Gastrocnemius medialis (tissue), 4 donors: Measurements from ENCODE around the gene HSPB6. TPM values are rescaled to one million over a fixed set of nuclear protein-coding genes. Genes with fewer than 3 reads are reported as not detected.

Source experiments
- ATAC-seq, 2 donors: fragments of 150-250 bp; one replicate each; pipeline ENCODE4 v1.9.1; 2016
- DNase-seq, 2 donors: peaks; one replicate each; pipeline ENCODE4 v3.0.0-alpha.2; 2019
- H3K27ac ChIP-seq, 4 donors: fragments of 200-600 bp; sonication (generic); 1 replicate in 1 of 4; 2 replicates in 3 of 4; pipeline ENCODE4 v1.5.1; 2016 to 2018; ENCODE audit warnings: mild to moderate bottlenecking in 2 of 4, moderate library complexity in 1 of 4
- H3K27me3 ChIP-seq, 3 donors: fragments of 200-600 bp; sonication (generic) in 2 of 3; 1 replicate in 1 of 3; 2 replicates in 2 of 3; pipeline versions ENCODE4 v1.5.1 to v1.6.0; 2016 to 2019; ENCODE audit warnings: mild to moderate bottlenecking in 1 of 3, moderate library complexity in 1 of 3
- H3K36me3 ChIP-seq, 2 donors: fragments of 200-600 bp; sonication (generic) in 1 of 2; one replicate each; pipeline ENCODE4 v1.5.1; 2017 to 2018
- H3K4me1 ChIP-seq, 2 donors: fragments of 200-600 bp; sonication (generic) in 1 of 2; one replicate each; pipeline ENCODE4 v1.5.1; 2016 to 2017; ENCODE audit warnings: mild to moderate bottlenecking in 2 of 2
- H3K4me3 ChIP-seq, 4 donors: fragments of 200-600 bp; sonication (generic) in 3 of 4; 1 replicate in 1 of 4; 2 replicates in 3 of 4; pipeline ENCODE4 v1.5.1; 2016 to 2019; ENCODE audit warnings: mild to moderate bottlenecking in 2 of 4
- H3K9me3 ChIP-seq, 3 donors: fragments of 200-600 bp; sonication (generic) in 2 of 3; 1 replicate in 1 of 3; 2 replicates in 2 of 3; pipeline ENCODE4 v1.5.1; 2016 to 2019
- POLR2A ChIP-seq, 2 donors: fragments of 450-650 bp; IDR thresholded peaks; one replicate each; pipeline ENCODE4 v1.6.1; 2017; ENCODE audit warnings: antibody characterized with exemption in 2 of 2, mild to moderate bottlenecking in 2 of 2, moderate library complexity in 2 of 2
- in situ Hi-C, 4 donors: fragments of 200-750 bp; cut with MboI; loops; one replicate each; pipeline versions ENCODE4 v1.15.0 to v1.8.0; 2017; ENCODE audit warnings: low sequenced_read_pairs in 4 of 4
- intact Hi-C: fragments of 100-400 bp; cut with DNase I; formaldehyde crosslinking; loops from one replicate; pipeline ENCODE4 v1.15.1; 2023; ENCODE audit warnings: low total_unique reads
- total RNA-seq, 4 donors: library from RNA; depleted of rRNA; stranded (reverse); fragments of >200 nt; gene quantifications; one replicate each; pipeline versions ENCODE4 v1.1.0 to v1.2.3, GENCODE V29; 2016
- TF ChIP-seq, protein P1 (sequence below), 5 experiments: fragments of 450-650 bp in 3 of 5; fragments of 200-600 bp in 2 of 5; sonication (generic) in 2 of 5; IDR thresholded peaks in 4 of 5; conservative IDR thresholded peaks in 1 of 5; 1 replicate in 4 of 5; 2 replicates in 1 of 5; pipeline ENCODE4 v1.5.1; 2016 to 2019; ENCODE audit warnings: antibody characterized with exemption in 5 of 5, mild to moderate bottlenecking in 3 of 5, moderate library complexity in 3 of 5

The HSPB6 gene
- total RNA-seq, 4 donors from 2014 or later: 79.8 to 241 (median 139) TPM

DNA sequence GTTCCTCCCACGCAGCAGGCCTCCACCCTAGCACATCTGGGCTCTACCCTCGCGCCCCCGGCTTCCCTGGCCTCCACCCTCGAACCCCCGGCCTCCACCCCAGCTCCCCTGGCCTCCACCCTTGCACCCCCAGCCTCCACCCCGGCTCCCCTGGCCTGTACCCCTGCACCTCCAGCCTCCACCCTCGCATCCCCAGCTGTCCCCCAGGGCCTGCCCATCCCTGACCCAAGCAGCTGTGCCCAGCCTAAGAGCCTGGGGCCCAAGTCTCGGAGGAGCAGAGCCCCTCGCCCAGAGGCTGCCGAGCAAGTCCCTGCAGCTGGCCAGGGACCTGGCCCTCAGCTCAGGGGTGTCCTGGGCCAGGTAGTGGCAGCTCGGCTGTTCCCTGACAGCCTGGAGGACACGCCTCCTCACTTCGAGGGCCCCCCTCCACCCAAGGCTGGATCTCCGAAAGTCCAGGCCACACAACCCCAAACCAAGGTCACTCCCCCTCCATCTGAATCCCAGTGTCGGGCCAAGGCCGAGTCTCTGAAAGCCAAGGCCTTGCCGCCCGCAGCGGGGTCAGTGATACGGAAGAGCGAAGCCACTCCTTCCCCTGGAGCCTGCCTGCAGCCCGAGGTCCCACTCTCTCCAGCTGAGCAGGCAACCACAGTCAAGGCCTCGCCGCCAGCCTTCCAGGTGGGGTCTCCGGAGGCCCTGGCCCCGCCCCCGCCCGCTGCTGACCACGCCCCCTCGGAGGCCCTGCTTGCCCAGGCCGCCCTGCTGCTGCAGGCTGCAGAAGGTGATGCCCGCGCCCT lies 10.7 kb upstream of the HSPB6 start:
- TF ChIP-seq POLR2A (IDR thresholded peaks at IDR 0.05): no peak
- intact Hi-C loops: no loop called here
- Histone ChIP-seq H3K9me3 (no peaks in the 10 kb centered on the region), H3K36me3 (peaks cover 0 to 13% of the 10 kb centered on the region in 2 donors), H3K4me3 (no peak overlapping the region), H3K27ac (no peak overlapping the region), H3K27me3 (no peaks in the 10 kb centered on the region), H3K4me1 (no peaks in the 10 kb centered on the region)
- DNase-seq (no peak), ATAC-seq (no peak)
- in situ Hi-C loops: loop anchor here in 1 of 4 donors (25.0 kb wide), 1 partner anchor 370 kb away; the partner anchor contains the start of gene CAPNS1

GRCh38 chr19:35766571-35767104 lies 9.8 kb upstream of the HSPB6 start:
- Histone ChIP-seq H3K4me1 (no peaks in the 10 kb centered on the region), H3K27me3 (no peaks in the 10 kb centered on the region), H3K4me3 (no peak overlapping the region), H3K27ac (no peak overlapping the region), H3K36me3 (peaks cover 0 to 13% of the 10 kb centered on the region in 2 donors), H3K9me3 (no peaks in the 10 kb centered on the region)
- in situ Hi-C loops: loop anchor here in 1 of 4 donors (25.0 kb wide), 1 partner anchor 371 kb away; the partner anchor contains the start of gene CAPNS1
- intact Hi-C loops: no loop called here
- no peak for TF ChIP-seq POLR2A (IDR thresholded peaks at IDR 0.05)
- TF ChIP-seq, protein P1, sequence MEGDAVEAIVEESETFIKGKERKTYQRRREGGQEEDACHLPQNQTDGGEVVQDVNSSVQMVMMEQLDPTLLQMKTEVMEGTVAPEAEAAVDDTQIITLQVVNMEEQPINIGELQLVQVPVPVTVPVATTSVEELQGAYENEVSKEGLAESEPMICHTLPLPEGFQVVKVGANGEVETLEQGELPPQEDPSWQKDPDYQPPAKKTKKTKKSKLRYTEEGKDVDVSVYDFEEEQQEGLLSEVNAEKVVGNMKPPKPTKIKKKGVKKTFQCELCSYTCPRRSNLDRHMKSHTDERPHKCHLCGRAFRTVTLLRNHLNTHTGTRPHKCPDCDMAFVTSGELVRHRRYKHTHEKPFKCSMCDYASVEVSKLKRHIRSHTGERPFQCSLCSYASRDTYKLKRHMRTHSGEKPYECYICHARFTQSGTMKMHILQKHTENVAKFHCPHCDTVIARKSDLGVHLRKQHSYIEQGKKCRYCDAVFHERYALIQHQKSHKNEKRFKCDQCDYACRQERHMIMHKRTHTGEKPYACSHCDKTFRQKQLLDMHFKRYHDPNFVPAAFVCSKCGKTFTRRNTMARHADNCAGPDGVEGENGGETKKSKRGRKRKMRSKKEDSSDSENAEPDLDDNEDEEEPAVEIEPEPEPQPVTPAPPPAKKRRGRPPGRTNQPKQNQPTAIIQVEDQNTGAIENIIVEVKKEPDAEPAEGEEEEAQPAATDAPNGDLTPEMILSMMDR (IDR thresholded peaks at IDR 0.05 in 4 of 5, conservative IDR thresholded peaks at IDR 0.05 in 1 of 5): no peak
- DNase-seq: no peak
- no peak for ATAC-seq

- Histone ChIP-seq H3K9me3 (no peaks in the 10 kb centered on the region), H3K27me3 (no peaks in the 10 kb centered on the region), H3K4me3 (no peak overlapping the region), H3K36me3 (peaks cover 0 to 13% of the 10 kb centered on the region in 2 donors), H3K27ac (no peak overlapping the region), H3K4me1 (peaks cover 0 to 5% of the 10 kb centered on the region in 2 donors)
- DNase-seq (no peak), ATAC-seq (no peak)
- TF ChIP-seq POLR2A (IDR thresholded peaks at IDR 0.05): no peak
- TF ChIP-seq, protein P1 (IDR thresholded peaks at IDR 0.05 in 4 of 5, conservative IDR thresholded peaks at IDR 0.05 in 1 of 5): no peak
- intact Hi-C loops: no loop called here
- in situ Hi-C loops: loop anchor here in 1 of 4 donors (25.0 kb wide), 1 partner anchor 373 kb away; the partner anchor contains the start of gene CAPNS1
These were observed 7.8 kb upstream of the HSPB6 start for GRCh38 chr19:35764432-35765315.

DNA sequence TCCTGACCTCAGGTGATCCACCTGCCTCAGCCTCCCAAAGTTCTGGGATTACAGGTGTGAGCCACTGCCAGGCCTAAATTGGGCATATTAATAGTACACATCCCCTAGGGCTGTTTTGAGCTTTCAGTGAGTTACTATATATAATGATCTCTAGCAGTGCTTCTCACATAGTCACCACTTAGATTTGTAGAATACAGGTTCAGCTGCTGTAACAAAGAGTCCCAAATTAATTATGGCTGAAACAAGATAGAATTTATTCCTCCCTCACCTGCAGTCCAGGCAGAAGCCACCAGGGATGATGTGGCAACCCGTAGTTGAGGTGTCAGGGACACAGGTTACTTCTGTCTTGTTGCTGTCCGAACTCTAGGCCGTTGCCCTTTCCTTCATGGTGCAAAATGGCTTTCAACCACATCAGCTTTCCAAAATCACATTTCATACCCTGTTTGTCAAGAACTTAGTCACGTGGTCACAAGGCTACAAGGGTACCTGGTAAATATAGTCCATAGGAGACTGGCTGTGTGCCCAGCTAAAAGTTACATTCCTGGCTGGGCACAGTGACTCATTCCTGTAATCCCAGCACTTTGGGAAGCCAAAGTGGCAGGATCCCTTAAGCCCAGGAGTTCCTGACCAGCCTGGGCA lies 4.0 kb upstream of the HSPB6 start:
- no peak overlapping the region for H3K4me3 ChIP-seq
- H3K9me3 ChIP-seq: no peaks in the 10 kb centered on the region
- no peak overlapping the region for H3K27ac ChIP-seq
- ATAC-seq: no peak
- no peaks in the 10 kb centered on the region for H3K27me3 ChIP-seq
- intact Hi-C loops: no loop called here
- peaks cover 25 to 28% of the 10 kb centered on the region in 2 donors for H3K4me1 ChIP-seq
- in situ Hi-C loops: loop anchor here in 1 of 4 donors (25.0 kb wide), 1 partner anchor 376 kb away; the partner anchor contains the start of gene CAPNS1
- TF ChIP-seq, protein P1 (IDR thresholded peaks at IDR 0.05 in 4 of 5, conservative IDR thresholded peaks at IDR 0.05 in 1 of 5): no peak
- TF ChIP-seq POLR2A (IDR thresholded peaks at IDR 0.05): no peak
- peaks cover 0 to 13% of the 10 kb centered on the region in 2 donors for H3K36me3 ChIP-seq
- DNase-seq: no peak
